BJ (cell line): Measurements from ENCODE around the gene STAU1. TPM values are rescaled to one million over a fixed set of nuclear protein-coding genes. Genes with fewer than 3 reads are reported as not detected.
"Not testable (repeated sequence)": the region's sequence is repeated elsewhere in the genome, so short reads cannot be mapped to it uniquely, and the experiment has no call there.

Source experiments
- CTCF ChIA-PET: fragments of 350-600 bp; formaldehyde crosslinking; extraction: SDS; loops from one replicate; lab custom pipeline; 2021; ENCODE audit warnings: antibody characterized with exemption, inconsistent platforms; lab: Yijun Ruan, JAX
- POLR2A ChIA-PET: fragments of 300-600 bp; sonication (Branson Sonifier 250); formaldehyde crosslinking; extraction: SDS; loops from one replicate; lab custom pipeline; 2021; ENCODE audit warnings: antibody characterized with exemption; lab: Charles Lee
- DNase-seq: peaks from one replicate; pipeline ENCODE4 v3.0.0-alpha.2; 2011; ENCODE audit warnings: low read depth
- H3K27me3 ChIP-seq: 2 replicates; pipeline ENCODE4 v1.6.0; 2011; ENCODE audit warnings: low read length; ENCODE audit not compliant: control insufficient read depth, insufficient read depth
- H3K36me3 ChIP-seq: 2 replicates; pipeline ENCODE4 v1.5.1; 2011; ENCODE audit warnings: low read length; ENCODE audit not compliant: control insufficient read depth, insufficient read depth
- H3K4me3 ChIP-seq: 2 replicates; pipeline ENCODE4 v1.5.1; 2011; ENCODE audit warnings: low read depth, mild to moderate bottlenecking, control low read depth, low read length
- CTCF ChIP-seq: IDR thresholded peaks from 2 replicates; pipeline ENCODE4 v1.5.1; 2011; ENCODE audit warnings: low read depth, mild to moderate bottlenecking, control low read depth, inconsistent platforms, low read length, moderate library complexity; ENCODE audit not compliant: insufficient read depth
- polyA plus RNA-seq: library from polyadenylated mRNA; depleted of rRNA; stranded (reverse); fragments of >200 nt; gene quantifications from 2 replicates; pipeline ENCODE4 v1.2.3, GENCODE V29; 2011

The STAU1 gene
- polyA plus RNA-seq, 1 experiment = 49.3 TPM

- POLR2A ChIA-PET = no interaction called here
- Histone ChIP-seq H3K4me3 (no peak overlapping the region), H3K36me3 (no peaks in the 10 kb centered on the region), H3K27me3 (no peaks in the 10 kb centered on the region)
- CTCF ChIA-PET = interaction anchor here (2.2 to 3.3 kb wide), 2 partner anchors 10 to 74 kb away, joined by 11 to 14 read pairs; no protein-coding TSS in a partner anchor
- no peak for TF ChIP-seq CTCF
- no peak for DNase-seq
Observed at GRCh38 chr20:49207076-49207475, 18.9 kb upstream of the STAU1 start.

GRCh38 chr20:49203746-49204145 is 15.6 kb upstream of the STAU1 start:
- Histone ChIP-seq H3K4me3 (no peak overlapping the region), H3K36me3 (no peaks in the 10 kb centered on the region)
- CTCF ChIA-PET = interaction anchor here (2.7 kb wide), 1 partner anchor 13 kb away, joined by 10 read pairs; no protein-coding TSS in a partner anchor

GRCh38 chr20:49203011-49203410 is 14.9 kb upstream of the STAU1 start:
- H3K27me3 ChIP-seq = no peaks in the 10 kb centered on the region
- DNase-seq = no peak
- H3K4me3 ChIP-seq = no peak overlapping the region
- ChIA-PET CTCF (interaction anchor here (2.7 kb wide), 1 partner anchor 14 kb away, joined by 10 read pairs; no protein-coding TSS in a partner anchor), POLR2A (no interaction called here)
- TF ChIP-seq CTCF = no peak
- no peaks in the 10 kb centered on the region for H3K36me3 ChIP-seq

More at GRCh38 chr20:49203746-49204145, 15.6 kb upstream of the STAU1 start:
- DNase-seq = no peak
- TF ChIP-seq CTCF = no peak
- no peaks in the 10 kb centered on the region for H3K27me3 ChIP-seq
- POLR2A ChIA-PET = no interaction called here

GRCh38 chr20:49199729-49200293 is 11.7 kb upstream of the STAU1 start:
- ChIA-PET CTCF (interaction anchor here (0.7 kb wide), 1 partner anchor 555 kb away, joined by 3 read pairs; no protein-coding TSS in a partner anchor), POLR2A (no interaction called here)
- TF ChIP-seq CTCF = no peak
- Histone ChIP-seq H3K27me3 (no peaks in the 10 kb centered on the region), H3K4me3 (no peak overlapping the region), H3K36me3 (no peaks in the 10 kb centered on the region)
- no peak for DNase-seq

- H3K27me3 ChIP-seq, DNase-seq, CTCF ChIA-PET, H3K36me3 ChIP-seq, H3K4me3 ChIP-seq: not testable (repeated sequence)
- POLR2A ChIA-PET = interaction anchor here (0.6 kb wide), 1 partner anchor 26 kb away, joined by 22 read pairs; the partner anchor contains the start of gene DDX27
Observed at GRCh38 chr20:49192944-49193518, 4.9 kb upstream of the STAU1 start.
